GM19023 (cell line): ENCODE data around the gene NCBP2.

Experiments used
- ATAC-seq: cut with Tn5 transposase; IDR thresholded peaks from one replicate; pipeline ENCODE4 v1.9.1; 2021; ENCODE audit warnings: mild to moderate bottlenecking, moderate library complexity; ENCODE audit not compliant: unreplicated experiment

The NCBP2 gene

DNA sequence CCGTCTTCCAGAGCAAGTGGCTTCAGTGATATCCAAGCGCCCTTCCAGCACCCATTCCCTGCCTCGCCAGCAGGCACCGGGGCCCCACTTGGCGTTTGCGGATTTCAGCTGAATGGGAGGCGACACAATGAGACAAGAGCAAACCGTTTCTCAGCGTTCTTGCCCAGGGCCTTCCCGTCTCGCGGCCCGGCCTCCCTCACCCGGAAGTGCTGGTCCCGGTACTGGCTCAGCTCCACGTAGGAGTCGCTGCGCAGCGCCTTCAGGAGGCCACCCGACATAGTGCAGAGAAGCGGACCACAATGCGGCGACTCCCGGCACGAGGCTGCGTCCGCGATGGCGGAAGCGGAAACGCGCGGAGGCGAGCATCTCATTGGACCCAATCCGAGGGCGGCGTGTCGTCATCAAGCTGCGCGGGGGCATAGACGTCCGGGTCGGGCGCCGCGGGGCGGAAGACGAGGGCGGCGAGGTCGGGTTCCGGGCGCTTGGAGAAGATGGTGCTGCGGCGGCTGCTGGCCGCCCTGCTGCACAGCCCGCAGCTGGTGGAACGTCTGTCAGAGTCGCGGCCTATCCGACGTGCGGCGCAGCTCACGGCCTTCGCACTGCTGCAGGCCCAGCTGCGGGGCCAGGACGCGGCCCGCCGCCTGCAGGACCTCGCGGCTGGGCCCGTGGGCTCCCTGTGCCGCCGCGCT lies at the start of gene NCBP2:
TSS of gene NCBP2 (minus strand) at position 303 of the 689 bp plus-strand sequence. CDS start at position 278, 25 bp downstream.
- peak; percentile 93 for ATAC-seq

DNA sequence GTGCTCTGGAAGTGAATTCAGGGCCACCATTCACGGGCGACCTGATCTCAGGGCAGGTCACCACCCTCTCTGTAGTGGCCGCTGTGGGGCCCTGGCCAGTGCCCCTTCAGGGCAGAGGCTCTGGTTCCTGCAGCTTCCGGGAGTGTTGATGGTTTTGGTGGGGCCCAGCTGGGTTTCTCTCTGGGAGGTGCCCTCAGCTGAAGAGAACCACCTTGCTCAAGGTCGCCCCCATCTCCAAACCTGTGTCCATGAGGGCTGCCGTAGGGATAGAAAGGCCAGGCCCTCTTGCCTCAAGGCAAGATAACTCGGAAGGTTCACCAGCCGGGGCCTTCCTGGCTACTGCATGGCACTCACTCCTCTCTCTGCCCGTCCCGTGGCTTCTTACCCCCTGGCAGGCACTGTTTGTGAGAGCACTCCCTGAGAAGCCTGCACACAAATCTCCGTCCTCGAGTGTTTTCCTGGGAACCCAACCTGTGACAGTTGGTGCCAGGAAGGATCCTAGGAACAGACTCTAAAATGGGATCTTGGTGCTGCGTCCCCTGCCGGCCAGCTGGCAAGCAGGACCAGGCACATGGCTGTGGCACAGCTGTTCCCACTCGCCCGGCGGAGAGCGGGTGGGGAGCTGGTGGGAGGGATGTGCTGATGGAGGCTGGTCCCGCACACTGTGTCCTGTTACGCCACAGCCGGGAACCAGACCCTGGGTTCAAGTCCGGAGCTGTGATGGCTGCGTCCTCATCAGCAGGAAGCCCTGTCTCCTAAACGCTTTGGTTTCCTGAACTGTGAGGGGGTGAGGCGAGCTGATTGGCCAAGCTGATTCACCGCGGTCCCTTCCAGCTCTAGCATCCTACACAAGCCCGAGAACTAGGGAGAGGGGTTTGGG lies 49.5 kb upstream of the NCBP2 start:
- ATAC-seq, result no peak

DNA sequence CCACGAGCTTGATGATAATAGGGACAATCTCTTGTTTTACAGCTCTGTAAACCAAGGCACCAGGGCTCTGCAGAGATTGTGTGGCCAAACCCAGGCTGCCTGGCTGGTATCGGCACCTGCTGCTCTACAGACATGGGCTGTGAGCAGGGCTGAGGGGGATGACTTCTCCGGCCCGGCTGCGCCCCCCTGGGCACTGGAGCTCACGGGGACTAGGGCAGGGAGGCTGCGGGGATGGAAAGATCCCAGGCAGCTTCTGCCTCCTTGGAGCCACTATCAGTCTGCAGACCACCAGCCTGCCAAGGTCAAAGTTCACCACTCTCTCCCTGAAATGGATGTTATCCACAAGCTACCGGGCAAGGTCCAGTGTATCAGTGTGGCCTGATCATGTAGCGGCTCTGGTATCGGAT lies 48.3 kb upstream of the NCBP2 start:
- no peak for ATAC-seq

DNA sequence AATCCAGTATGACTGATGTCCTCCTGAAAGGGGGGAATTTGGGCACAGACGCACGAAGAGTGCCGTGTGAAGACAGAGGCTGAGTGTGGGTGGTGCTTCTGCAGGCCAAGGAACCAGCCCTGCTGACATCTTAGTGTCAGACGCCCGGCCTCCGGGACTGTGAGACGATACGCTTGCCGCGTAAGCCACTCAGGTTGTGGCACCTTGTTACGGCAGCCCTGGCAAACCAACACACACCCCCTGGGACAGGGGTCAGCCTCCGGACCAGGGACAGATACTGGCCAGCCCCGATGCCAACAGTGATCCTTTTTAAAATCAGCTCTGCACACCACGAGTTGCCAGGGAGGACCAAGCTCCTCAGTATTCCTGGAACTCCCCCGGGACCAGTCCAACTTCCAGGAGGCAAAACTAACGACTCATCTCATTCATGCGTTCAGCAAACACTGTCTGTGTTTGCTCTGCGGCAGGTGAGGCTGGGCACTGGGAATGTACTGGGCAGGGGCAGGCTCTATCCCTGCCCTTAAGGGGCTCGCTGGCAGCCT lies 47.5 kb upstream of the NCBP2 start:
- no peak for ATAC-seq

DNA sequence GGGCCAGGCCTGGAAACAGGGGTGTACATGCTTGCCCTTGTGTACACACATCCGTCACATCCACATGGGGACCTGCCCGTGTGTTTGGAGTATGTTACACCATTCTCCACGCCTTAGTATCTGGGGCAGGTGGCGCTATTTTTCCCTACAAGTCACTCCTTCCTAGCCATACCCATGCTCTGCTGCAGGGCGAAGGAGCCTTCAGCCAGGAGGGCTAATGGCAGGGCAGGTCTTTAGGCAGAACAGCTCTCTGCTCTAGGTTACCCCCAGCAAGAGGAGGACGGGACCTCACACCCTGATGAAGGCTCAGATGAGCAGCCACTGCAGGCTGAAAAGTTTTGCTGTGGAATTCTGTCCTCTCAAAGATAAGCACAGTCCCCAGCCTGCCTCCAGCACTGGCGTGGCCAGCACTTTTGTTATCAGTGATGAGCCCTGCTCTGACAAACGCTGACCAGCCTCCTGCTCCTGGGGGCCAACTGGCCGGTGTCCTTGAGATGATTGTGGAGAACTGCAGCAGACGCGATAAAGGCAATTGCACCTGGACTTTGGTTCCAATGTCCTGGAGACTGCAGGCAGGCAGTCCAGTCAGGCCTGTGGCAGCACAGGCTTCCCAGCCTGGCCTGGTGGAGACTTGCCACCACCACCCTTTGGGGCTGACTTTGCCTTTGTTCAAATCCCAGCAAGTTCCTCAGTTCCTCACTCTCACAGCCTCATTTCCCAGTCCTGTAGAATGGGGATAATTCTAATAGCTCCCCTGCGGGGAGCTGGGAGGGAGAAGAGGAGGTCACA lies 46.1 kb upstream of the NCBP2 start:
- no peak for ATAC-seq

DNA sequence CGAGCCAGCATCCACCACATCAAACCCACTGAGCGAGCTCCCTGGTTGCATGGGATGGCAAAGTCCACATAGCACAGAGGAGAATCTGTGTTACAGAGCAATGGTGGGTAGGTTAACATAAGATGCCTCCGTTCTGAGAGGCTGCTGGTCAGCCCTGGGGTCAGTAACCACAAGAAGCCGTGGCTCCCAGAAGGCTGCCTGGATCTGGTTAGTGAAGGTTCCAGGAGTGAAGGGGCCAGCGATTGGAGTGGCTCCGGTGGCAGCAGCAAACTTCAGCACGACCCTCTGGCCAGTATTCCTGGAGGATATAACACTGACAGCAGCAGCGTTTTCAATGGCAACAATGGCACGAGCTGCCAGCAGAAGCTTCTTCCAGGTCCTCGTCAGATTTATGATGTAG lies 44.7 kb upstream of the NCBP2 start:
- ATAC-seq, result no peak

DNA sequence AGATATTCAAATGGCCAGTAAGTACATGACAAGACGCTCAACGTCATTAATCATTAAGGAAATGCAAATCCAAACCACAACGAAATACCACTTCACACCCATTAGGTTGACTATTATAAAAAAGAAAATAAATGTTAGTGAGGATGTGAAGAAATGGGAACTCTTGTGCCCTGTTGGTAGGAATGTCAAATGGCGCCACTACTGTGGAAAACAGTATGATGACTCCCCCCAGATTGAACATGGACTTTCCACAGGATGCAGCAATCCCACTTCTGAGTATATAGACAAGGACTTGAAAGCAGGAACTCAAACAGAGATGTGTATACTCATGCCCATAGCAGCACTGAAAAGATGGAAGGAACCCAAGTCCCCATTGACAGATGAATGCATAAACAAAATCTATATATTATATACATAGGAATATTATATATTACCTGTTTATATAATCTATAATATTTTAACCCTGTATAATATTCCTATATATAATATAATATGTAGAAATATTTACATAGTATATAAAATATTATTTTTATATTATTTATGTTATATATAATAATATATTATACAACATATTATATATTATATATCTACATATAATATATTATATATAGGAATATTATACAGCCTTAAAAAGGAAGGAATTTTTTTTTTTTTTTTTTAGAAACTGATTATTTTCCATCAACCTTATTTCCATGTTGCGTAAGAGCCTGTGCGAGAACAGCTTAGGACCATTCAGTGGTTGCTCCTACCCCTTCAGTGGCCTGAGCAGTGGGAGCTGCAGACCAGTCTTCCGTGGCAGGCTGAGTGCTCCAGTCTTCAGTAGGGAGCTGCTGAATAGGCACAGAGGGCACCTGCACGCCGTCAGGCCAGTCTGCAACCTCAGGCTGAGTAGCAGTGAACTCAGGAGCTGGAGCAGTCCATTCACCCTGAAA lies 43.9 kb upstream of the NCBP2 start:
- ATAC-seq, result no peak

DNA sequence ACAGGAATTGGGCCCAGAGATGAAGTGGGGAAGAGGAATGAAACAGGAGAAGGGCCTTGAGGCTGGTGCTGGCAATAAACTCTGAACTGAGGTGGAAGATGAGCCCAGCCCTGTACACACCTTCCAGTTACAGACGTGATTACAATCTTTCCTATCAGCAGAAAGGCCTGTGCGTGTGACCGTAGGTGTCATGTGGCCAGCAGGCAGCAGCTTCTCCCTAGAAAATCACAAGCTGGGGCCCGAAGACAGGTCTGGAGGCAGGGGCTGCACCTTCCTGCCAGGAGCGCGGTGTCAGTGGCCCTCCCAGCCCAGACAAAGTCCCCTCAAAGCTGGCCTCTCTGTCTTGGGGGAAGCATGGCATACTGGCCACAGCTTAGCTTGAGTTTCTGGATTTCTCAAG lies 43.0 kb upstream of the NCBP2 start:
- no peak for ATAC-seq

DNA sequence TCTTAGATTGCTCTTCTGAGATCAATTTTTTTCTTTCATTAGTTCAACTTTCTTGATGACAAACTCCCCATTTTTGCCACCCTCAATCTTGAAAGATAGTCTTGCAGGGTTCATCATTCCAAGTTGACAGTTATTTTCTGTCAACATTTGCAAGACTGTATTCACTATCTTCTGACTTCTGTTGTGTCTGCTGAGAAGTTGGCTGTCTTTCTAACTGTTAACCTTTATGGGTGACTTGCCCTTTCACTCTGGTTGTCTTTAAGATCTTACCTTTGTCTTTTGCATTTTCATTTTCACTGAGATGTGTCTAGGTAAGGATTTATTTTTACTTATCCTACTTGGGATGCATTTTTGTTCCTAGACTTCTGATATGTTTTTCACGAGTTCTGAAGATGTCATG lies 40.9 kb upstream of the NCBP2 start:
- no peak for ATAC-seq

DNA sequence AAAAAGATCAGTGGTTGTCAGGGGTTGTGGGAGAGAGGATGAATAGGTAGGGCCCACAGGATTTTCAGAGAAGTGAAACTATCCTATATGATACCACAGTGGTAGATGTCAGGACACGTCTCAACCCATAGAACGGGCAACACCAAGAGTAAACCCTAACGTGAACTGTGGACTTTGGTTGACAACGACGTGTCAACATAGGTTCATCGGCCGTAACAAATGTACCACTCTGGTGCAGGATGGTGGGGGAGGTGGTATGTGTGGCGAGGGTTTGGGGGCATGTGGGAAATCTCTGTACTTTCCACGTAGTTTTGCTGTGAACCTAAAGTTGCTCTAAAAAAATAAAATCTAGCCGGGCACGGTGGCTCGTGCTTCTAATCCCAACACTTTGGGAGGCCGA lies 39.3 kb upstream of the NCBP2 start:
- ATAC-seq, result no peak

DNA sequence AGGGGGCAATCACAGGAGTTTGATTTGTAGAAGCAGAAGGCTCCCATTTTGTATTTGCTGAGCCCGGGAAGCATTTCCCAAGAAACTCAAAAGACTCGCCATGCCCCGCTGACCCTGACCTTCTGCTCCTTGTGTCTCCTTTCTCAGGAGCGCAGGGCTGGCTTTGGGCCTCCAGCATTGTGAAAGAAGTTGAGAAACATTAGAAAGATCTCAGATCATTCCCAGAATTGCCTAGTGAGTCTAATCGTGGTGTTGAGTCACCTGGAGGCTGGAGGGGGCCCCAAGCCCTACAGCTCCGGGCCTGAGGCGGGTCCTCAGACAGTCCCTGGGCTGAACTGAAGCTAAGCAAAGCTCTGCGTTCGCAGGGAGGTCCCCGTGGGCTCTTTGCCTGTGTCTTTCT lies 37.2 kb upstream of the NCBP2 start:
- no peak for ATAC-seq

DNA sequence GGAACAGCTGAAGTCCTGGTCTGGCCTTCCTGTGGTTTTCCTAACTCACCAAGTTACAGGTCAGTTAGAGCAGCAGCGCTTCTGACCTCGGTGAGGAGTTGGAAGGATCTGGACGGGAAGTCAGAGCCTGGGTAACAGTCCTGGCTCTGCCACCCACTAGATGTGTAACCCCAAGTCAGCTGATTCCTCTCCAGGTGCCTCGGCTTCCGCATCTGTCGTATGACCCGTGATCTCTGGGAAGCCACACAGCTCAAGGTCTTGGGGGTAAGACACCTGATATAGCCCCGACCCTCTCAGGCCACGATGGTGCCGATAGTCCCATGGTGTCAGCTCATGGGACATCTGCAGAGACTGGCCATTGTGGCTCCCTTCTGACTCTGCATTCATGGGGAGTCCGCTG lies 34.6 kb upstream of the NCBP2 start:
- ATAC-seq, result no peak

DNA sequence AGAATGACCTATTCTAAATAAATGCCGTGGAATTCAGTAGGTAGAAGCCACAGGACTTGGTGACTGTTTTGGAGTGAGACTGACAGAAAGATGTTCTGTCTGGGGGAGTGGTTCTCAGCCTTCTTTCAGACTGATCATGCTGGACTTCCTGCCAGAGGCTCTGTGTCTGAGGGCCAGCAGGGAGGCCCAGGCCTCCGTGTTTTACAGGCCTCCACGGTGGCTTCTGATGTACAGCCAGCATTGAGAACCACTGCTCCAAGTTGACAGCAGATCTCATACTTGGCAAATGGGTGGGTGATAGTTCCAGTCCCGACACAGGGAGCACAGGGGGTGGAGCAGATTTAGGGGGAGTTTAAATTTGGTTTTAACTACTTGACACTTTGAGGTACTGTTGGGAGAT lies 33.0 kb upstream of the NCBP2 start:
- no peak for ATAC-seq

DNA sequence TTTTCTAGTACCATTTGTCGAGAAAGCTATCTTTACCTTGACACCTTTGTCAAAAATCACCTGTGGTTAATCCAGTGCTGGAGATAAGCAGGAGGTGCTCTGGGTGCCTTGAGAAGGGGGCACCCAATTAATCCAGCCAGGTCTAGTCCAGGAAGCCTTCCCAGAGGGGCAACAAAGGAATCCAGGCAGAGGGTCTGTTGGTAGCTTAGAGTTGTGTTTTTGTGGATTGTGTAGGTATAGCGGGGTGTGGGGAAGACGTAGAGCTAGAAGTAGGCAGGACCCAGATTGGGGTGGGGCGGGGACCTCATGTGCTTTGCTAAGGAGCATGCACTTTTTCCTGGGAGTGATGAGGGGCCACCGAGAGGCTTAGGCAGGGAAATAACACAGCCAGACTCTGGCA lies 32.3 kb upstream of the NCBP2 start:
- ATAC-seq, result no peak

DNA sequence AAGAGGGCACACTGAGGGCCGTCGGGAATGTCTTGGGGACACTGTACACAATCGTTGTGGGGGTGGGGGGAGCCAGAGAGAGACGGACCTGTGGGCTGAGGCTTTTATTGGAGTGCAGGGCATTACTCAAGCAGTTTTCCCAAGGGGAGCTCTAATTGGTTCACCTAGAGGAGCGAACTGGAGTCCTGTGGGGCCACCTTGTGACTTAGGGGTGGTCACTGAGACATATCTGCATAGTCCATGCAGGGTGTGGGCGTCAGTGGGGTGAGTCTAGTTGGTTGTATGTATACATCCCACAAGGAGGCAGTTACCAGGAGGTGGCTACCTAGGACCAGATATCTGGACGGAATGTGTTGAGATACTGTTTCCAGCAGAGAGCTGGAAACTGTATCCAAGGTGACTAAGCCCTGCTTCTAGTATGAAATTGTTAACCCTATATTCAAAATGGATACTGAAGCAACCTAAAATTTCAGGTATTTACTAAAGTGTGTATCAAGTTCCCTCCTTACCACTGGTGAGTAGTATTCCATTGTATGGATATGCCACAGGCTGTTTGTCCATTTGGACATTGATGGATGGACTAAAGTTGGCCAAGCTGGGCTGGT lies 28.9 kb upstream of the NCBP2 start:
- no peak for ATAC-seq

DNA sequence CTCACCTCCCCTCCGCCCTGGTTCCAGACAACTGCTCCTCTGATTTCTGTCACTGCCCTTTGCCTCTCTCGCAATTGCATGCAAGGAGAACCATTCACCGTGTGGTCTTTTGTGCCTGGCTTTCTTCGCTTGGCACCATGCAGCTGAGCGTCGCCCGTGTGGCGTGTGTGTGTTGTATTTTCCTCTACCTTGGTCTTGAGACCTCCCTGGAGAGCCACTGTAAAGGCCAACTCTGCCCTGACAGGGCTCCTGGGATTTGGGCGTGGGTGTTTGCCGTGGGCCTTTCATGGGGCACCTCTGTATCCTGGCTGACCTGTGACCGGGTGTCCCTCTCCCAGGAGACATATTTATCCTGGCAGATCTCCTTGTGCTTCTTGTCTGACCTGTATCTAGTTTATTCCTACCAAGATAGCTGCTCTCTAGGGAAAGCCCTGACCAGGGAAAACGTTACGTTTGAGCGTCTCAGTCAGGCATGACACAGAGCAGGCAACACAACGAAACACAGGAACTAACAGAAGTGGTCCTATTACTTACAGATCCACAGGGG lies 28.3 kb upstream of the NCBP2 start:
- no peak for ATAC-seq

DNA sequence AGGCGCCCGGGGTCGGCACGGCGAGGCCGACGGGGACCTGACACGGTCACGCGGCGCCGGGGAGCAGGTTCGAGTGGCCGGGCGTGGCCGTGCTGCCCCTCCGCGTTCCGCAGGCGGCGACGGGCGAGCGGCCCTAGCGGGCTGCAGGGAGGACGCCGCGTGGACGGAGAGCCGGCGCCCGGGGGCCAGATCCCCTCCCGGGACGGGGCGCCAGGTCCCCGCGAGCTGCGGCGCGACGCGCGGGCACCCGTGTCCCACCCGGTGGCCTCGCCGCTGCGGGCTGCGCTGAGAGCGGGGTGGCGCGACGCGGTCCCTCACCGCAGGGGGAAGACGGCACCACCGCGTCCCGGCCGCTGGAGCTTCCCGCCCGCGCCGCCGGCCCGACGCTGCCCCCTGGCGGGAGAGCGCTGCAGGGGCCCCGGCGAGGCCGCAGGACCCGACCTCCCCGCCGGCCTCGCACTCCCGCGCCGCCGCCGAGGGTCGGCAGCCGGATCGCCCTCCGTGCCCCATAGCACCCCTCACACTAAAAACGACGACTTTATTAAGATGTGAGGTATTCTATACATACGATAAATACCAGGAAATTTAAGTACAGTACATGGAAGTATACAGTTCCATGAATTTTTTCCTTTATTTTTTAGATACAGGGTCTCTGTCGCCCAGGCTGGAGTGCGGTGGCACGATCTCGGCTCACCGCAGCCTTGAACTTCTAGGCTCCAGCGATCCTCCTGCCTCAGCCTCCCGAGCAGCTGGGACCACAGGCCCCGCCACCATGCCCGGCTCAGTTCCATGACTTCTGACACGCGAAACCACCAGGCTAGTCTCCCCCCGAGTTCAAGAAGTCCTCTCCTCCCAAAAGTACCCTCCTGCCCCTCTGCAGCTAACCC lies 27.6 kb upstream of the NCBP2 start:
- peak; percentile 57 for ATAC-seq

DNA sequence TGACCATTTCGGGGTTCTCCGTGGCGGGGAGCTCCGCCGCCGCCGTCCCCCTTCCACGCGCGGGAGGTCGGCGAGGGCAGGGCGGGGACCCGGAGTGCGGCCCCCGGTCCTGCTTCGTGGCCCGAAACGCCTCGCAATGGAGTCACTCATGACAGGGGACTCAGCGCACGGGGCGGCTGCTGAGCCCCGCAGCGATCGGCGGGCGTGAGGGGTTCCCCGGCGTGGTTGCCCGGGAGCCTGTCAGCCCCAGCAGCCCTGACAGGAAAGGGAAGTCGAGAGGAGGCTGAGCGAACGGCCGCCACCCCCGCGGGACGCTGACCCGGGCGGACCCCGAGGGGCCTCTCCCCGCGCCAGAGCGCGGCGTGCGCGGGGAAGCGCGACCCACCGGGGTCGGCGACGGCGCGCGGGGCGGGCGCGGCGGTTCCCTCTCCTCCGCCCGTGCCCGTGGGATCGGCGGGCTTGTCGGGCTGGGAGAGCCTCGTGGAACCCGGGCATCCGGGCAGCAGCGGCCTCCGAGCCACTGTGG lies 26.9 kb upstream of the NCBP2 start:
- ATAC-seq, result peak; percentile 46
